HepG2 (cell line): Measurements from ENCODE around the gene MEF2D.

Experiments used
- CEBPB ChIP-seq: IDR thresholded peaks from 2 replicates; pipeline ENCODE4 v1.6.1; 2011; ENCODE audit warnings: low read depth, low read length, improper control_type of control experiment, borderline replicate concordance
- CTCF ChIP-seq: sonication (generic); formaldehyde crosslinking; IDR thresholded peaks from 2 replicates; pipeline ENCODE4 v1.5.0; 2020; ENCODE audit warnings: mild to moderate bottlenecking, missing genetic modification reagents, moderate library complexity
- FOXA1 ChIP-seq, 2 experiments: fragments of 450-650 bp in 1 of 2; sonication (generic) in 1 of 2; formaldehyde crosslinking in 1 of 2; IDR thresholded peaks; 2 replicates each; pipeline versions ENCODE4 v1.4.0 to v1.6.1; 2016 to 2020; ENCODE audit warnings: missing genetic modification reagents in 1 of 2
- NFIC ChIP-seq: IDR thresholded peaks from 2 replicates; pipeline ENCODE4 v1.6.1; 2012; ENCODE audit warnings: mild to moderate bottlenecking, low read length, inconsistent platforms
- ZNF891 ChIP-seq: sonication (generic); formaldehyde crosslinking; IDR thresholded peaks from 2 replicates; pipeline ENCODE4 v1.5.0; 2020; ENCODE audit warnings: mild to moderate bottlenecking, missing genetic modification reagents

DNA sequence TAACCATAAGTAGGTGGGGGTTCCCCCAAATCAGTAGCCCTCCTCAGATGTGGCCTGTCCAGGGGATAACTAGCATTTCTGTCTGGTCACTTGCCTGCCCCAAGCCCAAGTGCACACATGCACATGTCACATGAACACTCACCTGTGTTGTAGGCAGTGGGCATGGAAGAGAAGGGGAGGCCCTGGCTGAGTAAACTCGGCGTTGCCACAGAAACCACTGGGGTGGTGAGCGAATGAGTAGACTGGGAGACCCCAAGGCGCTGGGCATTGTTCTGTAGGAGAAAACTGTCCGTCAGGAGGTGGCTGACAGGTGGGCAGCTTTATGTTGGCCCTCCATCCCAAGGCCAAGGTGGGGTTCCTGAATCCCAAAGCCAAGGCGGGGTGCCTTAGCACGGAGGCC, 25.6 kb downstream of the MEF2D start:
- TF ChIP-seq ZNF891 (CRISPR knock-in tag) (no peak), NFIC (no peak), CEBPB (no peak), FOXA1 (IDR thresholded peaks at IDR 0.05) (no peak), FOXA1 (CRISPR knock-in tag; IDR thresholded peaks at IDR 0.05) (no peak), CTCF (CRISPR knock-in tag) (no peak)
